Activated T-cell treated with anti-CD3 and anti-CD28 coated beads for 48 hours (primary cell): ENCODE data around the gene PTAFR.

Experiments
- DNase-seq: peaks from one replicate; pipeline ENCODE4 v3.0.0-alpha.2; 2020; ENCODE audit warnings: low read depth

The PTAFR gene

GRCh38 chr1:28118640-28119307 lies 57.7 kb downstream of the PTAFR start:
- no peak for DNase-seq

GRCh38 chr1:28115267-28115666 lies 61.2 kb downstream of the PTAFR start:
- peak; percentile 41 for DNase-seq

GRCh38 chr1:28114844-28115243 lies 61.6 kb downstream of the PTAFR start:
- no peak for DNase-seq

GRCh38 chr1:28113242-28113572 lies 63.3 kb downstream of the PTAFR start:
- DNase-seq = no peak

- no peak for DNase-seq
Measured at GRCh38 chr1:28112388-28113241, 63.9 kb downstream of the PTAFR start.

- no peak for DNase-seq
Measured at GRCh38 chr1:28111157-28111556, 65.3 kb downstream of the PTAFR start.

- DNase-seq = no peak
Measured at GRCh38 chr1:28110555-28110954, 65.9 kb downstream of the PTAFR start.

GRCh38 chr1:28109639-28110038 lies 66.9 kb downstream of the PTAFR start:
- DNase-seq = no peak

GRCh38 chr1:28108001-28108400 lies 68.5 kb downstream of the PTAFR start:
- no peak for DNase-seq

- no peak for DNase-seq
Measured at GRCh38 chr1:28104866-28105467, 71.5 kb downstream of the PTAFR start.

GRCh38 chr1:28102189-28102588 lies 74.3 kb downstream of the PTAFR start:
- DNase-seq = no peak

GRCh38 chr1:28099050-28099769 lies 77.3 kb downstream of the PTAFR start:
- DNase-seq = no peak
